Stimulated activated CD8-positive, alpha-beta memory T cell treated with anti-CD3 and anti-CD28 coated beads, Interleukin-7, amount 100 ng/mL, for 24 hours (primary cell): Measurements from ENCODE around the gene U2AF1L4.

Experiments
- DNase-seq: peaks from one replicate; pipeline ENCODE4 v3.0.0-alpha.2; 2020; ENCODE audit warnings: low read depth

Gene U2AF1L4, protein sequence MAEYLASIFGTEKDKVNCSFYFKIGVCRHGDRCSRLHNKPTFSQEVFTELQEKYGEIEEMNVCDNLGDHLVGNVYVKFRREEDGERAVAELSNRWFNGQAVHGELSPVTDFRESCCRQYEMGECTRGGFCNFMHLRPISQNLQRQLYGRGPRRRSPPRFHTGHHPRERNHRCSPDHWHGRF

GRCh38 chr19:35745328-35746086 is at the start of gene U2AF1L4, which contains the start of gene PSENEN:
U2AF1L4 (minus strand) TSS chr19:35745418; CDS start chr19:35745391, 27 bp downstream.
PSENEN (plus strand) TSS chr19:35745651; CDS start chr19:35745931, 280 bp downstream.
- peak; percentile 83 for DNase-seq

DNA sequence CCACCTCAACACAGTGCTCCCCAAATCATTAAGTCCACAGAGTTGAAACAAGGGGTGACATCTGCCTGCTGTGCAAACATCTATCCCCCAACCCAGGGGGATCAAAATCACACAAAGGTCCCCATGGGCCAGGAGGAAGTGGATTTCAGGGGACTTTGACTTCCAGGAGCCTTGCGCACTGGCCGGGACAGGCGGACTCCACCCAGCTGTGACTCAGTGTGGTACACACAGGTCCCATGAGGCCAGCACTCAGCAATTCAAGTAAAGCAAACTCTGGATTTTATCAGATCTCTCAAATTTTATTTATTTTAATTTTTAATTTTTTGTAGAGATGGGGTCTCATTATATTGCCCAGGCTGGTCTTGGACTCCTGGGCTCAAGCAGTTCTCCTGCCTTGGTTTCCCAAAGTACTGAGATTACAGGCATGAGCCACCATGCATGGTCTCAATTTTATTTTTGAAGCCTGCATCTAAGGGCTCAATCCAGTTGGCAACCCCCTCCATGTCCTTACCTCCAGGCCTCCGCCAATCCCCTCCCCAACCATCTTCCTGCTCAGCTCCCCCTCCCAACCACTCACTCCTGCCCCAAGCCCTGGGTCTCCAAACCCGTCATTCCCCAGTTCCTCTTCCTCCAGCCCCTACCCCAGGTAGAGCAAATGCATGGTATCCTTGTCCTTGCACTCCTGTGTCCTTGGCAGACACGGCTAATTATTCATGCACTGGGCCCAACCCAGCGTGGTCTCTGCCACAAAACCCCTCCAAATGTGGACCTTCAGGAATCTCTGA is 48.4 kb upstream of the U2AF1L4 start:
- DNase-seq = no peak

GRCh38 chr19:35792888-35793287 is 47.7 kb upstream of the U2AF1L4 start:
- DNase-seq = no peak

DNA sequence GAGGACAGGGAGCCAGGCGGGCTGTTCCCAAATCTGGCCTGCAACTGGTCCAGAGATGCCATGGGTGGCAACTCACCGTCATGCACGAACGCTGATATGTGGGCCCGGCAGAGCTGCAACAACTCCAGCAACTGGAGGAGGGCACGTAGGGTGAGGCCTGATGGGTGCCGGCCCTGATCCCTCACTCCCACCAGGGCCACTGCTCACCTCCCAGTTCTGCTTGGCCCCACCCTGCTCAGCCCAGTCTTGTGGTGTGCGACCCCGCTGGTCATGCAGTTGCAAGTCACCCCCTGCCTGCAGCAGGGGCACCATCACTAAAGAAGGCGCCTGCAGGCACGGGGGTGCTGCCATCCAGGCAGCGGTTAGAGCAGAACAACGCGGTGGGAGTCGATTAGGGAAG is 47.1 kb upstream of the U2AF1L4 start:
- no peak for DNase-seq

DNA sequence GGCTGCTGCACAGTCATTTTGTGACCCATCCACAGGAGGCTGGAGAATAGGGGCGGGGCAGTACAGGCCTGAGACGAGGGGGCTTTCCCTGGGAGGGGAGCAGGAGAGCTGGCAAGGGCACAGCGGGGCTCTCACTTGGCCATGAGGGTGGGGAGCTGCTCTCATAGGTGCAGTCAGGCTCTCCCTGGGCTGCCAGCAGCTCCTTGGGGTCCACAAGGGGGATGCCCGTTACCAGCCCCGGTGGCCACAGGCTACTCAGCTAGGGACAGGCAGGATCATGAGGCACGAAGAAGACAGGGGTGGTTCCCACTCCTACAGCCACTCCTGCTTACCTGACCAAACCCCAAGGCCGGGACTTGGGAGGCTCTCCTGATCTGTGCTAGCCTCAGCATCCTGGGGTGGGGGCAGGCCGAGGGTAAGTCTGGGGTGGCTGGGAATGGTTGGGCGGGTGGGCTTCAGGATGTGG is 46.6 kb upstream of the U2AF1L4 start:
- no peak for DNase-seq

GRCh38 chr19:35790981-35791813 is 46.0 kb upstream of the U2AF1L4 start:
- no peak for DNase-seq

DNA sequence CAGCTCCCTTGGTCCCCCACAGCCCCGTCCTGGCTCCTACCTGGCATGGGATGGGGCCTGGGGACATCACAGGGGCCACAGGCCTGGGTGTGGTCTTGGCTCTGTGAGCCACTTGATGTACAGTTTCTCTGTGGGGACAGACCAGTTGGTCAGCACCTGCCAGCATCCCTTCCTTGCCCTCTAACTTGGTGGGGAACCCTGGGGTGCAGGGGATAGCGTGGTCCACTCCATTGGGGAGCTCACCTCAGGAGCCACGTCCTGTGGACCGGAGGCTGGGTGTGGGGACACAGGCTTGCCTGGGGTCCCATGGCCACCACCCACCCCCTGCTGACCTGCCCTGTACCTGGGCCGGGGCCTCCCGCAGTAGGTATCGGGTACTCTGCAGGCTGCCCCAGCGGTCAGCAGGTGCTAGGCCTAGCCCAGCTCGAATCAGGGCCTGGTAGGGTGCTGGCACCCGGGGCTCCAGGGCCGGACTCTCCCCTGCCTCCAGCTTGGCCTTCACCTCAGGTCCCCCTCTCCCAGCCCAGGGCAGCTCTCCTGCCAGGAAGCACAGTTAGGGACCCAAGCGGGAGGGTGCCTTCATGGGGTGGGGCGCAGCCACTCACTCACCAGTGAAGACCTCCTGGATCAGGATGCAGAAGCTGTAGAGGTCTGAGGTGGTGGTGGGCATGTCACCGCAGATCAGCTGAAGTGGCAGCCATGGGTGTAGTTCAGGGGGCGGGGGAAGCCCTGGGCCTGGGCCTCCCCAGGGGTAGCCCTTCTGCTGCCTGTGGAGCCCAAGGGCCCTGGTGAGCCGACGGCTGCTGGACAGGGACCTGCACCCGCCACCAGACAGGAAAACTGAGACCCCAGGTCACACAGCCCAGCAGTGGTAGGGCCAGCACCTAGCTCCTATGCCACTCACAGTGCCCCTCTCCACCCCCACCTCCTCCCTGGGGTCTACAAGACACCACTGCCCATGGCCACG is 45.0 kb upstream of the U2AF1L4 start:
- DNase-seq = no peak

DNA sequence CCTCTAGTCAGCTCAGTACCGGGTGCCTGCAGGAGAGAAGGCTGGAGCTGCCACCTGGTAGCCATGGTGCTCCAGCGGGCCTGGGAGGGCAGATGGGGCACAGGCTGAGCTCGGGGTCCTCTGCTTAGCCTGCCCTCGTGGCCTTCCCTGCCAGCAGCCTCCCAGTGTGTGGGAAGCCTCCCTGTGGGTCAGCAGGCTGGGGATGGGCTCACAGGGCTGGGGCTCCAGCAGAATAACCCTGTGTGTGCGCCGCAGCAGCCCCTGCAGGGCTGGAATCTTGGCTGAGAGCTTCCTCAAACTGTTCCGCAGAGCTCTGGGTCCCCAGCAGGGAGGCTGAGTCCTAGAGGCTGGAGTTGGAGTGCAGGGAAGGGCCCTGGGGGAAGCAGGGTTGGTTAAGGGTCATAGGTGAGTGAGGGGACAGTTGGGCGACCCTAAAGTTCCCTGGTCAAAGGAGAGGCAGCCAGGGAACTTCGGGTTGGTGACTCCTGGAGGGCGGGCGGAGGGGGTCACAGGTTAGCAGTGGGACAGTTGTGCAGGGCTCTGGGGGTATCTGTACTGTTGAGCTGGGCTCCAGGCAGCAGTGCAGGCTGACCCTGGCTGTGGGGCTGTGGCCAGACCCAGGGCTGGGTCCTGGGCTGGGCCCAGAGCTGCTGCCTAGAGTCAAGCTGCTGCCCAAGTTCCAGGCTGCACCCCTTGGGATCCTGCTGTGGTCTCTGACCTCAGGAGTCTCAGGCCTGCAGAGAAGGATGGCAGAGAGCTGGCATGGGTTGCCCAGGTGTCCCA is 44.2 kb upstream of the U2AF1L4 start:
- no peak for DNase-seq

DNA sequence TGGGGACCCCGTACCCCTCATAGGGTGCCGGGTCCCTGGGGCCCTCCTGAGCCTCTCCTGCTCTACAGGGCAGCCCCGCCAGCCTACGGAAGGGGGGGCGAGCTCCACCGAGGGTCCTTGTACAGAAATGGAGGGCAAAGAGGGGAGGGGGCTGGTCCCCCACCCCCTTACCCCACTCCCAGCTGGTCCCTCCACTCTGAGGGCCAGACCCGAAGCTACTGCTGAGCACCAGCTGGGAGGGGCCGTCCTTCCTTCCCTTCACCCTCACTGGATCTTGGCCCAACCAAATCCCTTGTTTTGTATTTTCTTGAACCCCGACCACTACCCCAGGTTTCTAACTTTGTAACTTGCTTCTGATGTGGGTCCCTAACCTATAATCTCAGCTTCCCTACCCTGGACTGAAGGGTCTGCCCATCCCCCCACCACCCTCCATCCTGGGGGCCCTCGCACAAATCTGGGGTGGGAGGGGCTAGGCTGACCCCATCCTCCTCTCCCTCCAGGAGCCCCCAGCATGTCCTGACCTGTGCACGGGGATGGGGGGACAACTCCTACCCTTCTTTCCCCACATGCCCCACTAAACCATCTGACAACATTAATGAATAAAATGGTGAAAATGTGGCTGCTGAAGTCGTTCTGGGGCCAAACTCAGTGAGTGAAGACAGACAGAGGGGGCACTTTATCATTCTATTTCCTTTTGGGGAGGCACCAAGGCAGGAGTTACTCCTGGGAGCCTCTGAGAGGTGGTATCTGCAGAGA is 43.2 kb upstream of the U2AF1L4 start:
- no peak for DNase-seq

DNA sequence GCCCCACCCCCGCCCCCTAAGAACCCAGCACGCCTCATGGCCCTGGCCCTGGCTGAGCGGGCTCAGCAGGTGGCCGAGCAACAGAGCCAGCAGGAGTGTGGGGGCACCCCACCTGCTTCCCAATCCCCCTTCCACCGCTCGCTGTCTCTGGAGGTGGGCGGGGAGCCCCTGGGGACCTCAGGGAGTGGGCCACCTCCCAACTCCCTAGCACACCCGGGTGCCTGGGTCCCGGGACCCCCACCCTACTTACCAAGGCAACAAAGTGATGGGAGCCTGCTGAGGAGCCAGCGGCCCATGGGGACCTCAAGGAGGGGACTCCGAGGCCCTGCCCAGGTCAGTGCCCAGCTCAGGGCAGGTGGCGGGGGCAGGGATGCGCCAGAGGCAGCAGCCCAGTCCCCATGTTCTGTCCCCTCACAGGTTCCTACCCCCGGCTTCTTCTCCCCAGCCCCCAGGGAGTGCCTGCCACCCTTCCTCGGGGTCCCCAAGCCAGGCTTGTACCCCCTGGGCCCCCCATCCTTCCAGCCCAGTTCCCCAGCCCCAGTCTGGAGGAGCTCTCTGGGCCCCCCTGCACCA is 42.1 kb upstream of the U2AF1L4 start:
- no peak for DNase-seq

- no peak for DNase-seq
These were observed 41.3 kb upstream of the U2AF1L4 start for GRCh38 chr19:35786299-35787160.

DNA sequence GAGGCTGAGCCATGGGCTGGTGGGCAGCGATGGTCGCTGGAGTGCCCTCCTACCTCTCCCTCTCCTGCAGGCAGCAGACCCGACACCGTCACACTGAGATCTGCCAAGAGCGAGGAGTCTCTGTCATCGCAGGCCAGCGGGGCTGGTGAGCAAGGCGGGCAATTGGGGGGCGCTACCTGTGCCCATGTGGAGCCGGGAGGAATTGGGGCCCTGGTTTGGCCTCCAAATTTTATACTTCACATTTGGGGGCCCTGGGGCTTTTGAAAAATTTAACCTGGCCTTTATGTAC is 40.1 kb upstream of the U2AF1L4 start:
- DNase-seq = no peak

- DNase-seq = no peak
These were observed 39.5 kb upstream of the U2AF1L4 start for GRCh38 chr19:35784503-35785338.

DNA sequence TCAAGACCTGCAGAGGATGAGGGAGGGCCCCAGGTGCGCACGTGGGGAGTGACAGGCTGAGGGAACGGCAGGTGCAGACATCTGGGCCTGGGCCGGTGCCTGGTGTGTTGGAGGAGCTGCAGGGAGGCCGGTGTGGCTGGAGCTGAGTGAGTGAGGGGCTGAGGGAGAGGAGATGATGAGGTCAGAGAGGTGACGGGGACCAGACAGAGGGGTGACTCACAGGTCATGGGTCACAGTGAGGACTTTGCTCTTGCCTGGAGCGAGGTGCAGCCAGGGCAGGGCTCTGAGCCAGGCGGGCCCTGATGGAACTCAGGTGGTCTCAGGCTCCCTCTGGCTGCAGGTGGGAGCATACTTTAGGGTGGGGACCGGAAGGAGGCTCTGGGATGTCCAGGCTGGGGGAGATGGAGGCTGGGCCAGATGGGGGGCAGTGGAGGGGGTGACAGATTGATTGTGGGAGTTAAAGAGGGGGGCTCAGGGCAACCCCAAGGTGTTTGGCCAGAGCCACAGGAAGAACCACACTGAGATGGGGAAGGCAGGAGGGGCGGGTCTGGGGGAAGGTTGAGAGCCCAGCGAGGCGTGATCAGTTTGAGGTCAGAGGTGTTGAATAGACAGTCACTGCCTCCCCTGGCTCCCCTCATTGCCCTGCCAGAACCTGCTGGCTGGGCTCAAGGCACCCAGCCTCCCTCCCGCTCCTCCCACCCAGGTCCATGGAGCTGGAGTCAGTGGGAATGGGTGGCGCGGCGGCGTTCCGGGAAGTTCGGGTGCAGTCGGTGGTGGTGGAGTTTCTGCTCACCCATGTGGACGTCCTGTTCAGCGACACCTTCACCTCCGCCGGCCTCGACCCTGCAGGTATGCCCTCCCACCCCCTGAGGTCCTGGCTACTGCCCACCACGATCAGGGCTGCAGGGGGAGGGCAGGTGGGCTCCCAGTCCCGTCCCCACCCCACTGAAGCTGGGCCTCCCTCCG is 38.5 kb upstream of the U2AF1L4 start:
- DNase-seq = no peak

DNA sequence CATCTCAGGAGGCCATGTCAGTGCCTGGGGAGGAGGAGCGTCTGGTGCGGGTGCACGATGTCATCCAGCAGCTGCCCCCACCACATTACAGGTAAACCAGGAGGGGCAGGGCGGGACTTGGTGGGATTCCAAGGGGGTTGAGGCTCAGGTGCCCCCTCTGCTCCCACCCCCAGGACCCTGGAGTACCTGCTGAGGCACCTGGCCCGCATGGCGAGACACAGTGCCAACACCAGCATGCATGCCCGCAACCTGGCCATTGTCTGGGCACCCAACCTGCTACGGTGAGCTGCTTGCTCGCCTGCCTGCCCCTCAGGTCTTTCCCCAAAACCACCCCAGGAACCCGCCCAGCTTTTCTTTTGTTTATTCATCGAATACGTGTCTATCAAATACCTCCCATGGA is 37.4 kb upstream of the U2AF1L4 start:
- DNase-seq = no peak

DNA sequence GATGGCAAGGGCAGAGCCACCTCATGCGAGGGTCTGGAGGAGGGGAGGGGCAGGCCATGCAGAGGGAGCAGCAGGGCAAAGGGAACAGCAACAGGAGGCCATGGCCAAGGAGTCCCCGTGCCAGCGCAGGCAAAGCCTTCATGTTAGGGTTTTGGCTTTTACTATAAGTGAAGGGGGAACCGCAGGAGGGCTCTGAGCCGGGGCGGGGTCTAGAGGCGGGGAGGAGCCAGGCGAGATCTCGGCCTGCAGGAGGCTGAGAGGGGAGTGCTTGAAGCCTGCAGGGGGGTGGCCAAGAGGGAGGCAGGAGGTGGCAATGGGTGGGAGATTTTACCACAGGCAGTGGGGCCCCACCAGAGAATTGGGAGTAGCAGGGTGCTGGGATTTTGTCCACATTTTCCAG is 36.4 kb upstream of the U2AF1L4 start:
- no peak for DNase-seq
